Measurements from ENCODE around the gene PDGFA. TPM values are rescaled to one million over a fixed set of nuclear protein-coding genes. Genes with fewer than 3 reads are reported as not detected.

The PDGFA gene
- total RNA-seq, 4 donors from 2014 or later = 60.2 to 123 (median 104) TPM

- Histone ChIP-seq H3K27ac (peak overlapping the region; percentile 95 to 98 (median 96)), H3K4me3 (no peak overlapping the region), H3K9me3 (no peaks in the 10 kb centered on the region), H3K4me1 (peaks cover 32 to 59% (median 54%) of the 10 kb centered on the region in 4 donors), H3K27me3 (no peaks in the 10 kb centered on the region), H3K36me3 (peaks cover 0 to 13% (median 0%) of the 10 kb centered on the region in 4 donors)
- no peak for DNase-seq
- 70 to 75% methylated on average over 7 to 20 of the region's 20 CpGs for WGBS, 2 donors (ENCODE audit: low coverage in 1 of 2)
- in situ Hi-C loops (cut with MboI; ENCODE audit: low pct_ligation_motif_present in 1 of 4, low pct_unique_long_range_greater_than_20kb in 1 of 4, low sequenced_read_pairs in 3 of 4) (no loop called here), intact Hi-C loops (cut with DNase I; ENCODE audit: low total_unique reads) (loop anchor here (10.0 kb wide), 2 partner anchors 211 to 261 kb away; partner anchors contain the start of genes DNAAF5 and PRKAR1B)
- no peak for TF ChIP-seq POLR2AphosphoS5 (IDR thresholded peaks at IDR 0.05)
- TF ChIP-seq POLR2A (IDR thresholded peaks at IDR 0.05) = no peak
- peak in 1 of 5 experiments; percentile 21 for TF ChIP-seq CTCF (IDR thresholded peaks at IDR 0.05)
- TF ChIP-seq EP300 (IDR thresholded peaks at IDR 0.05; ENCODE audit: low read depth) = no peak
Observed at GRCh38 chr7:513521-514166, 6.0 kb downstream of the PDGFA start.

- intact Hi-C loops (cut with DNase I; ENCODE audit: low total_unique reads) = loop anchor here (10.0 kb wide), 2 partner anchors 212 to 262 kb away; partner anchors contain the start of genes DNAAF5 and PRKAR1B
- in situ Hi-C loops (cut with MboI; ENCODE audit: low pct_ligation_motif_present in 1 of 4, low pct_unique_long_range_greater_than_20kb in 1 of 4, low sequenced_read_pairs in 3 of 4) = no loop called here
- H3K27me3 ChIP-seq = no peaks in the 10 kb centered on the region
- no peak overlapping the region for H3K4me3 ChIP-seq
- TF ChIP-seq POLR2AphosphoS5 (IDR thresholded peaks at IDR 0.05) (peak in 1 of 3 donors; percentile 52), EP300 (IDR thresholded peaks at IDR 0.05; ENCODE audit: low read depth) (no peak)
- peak; percentile 84 for DNase-seq
- 64% methylated on average over 21 of the region's 32 CpGs; no CpG with 5 or more reads in 1 of the 2 donors for WGBS, 2 donors (ENCODE audit: low coverage in 1 of 2)
- peak overlapping the region; percentile 50 to 97 (median 82) for H3K27ac ChIP-seq
- peaks cover 0 to 13% (median 0%) of the 10 kb centered on the region in 4 donors for H3K36me3 ChIP-seq
- H3K9me3 ChIP-seq = no peaks in the 10 kb centered on the region
- peaks cover 32 to 53% (median 51%) of the 10 kb centered on the region in 4 donors for H3K4me1 ChIP-seq
Observed at GRCh38 chr7:512541-513311, 6.9 kb downstream of the PDGFA start.

GRCh38 chr7:512146-512510 is 7.5 kb downstream of the PDGFA start:
- no peak for TF ChIP-seq POLR2A (IDR thresholded peaks at IDR 0.05)
- TF ChIP-seq POLR2AphosphoS5 (IDR thresholded peaks at IDR 0.05) = no peak
- TF ChIP-seq CTCF (IDR thresholded peaks at IDR 0.05) = no peak
- TF ChIP-seq EP300 (IDR thresholded peaks at IDR 0.05; ENCODE audit: low read depth) = no peak
- H3K9me3 ChIP-seq = no peaks in the 10 kb centered on the region
- WGBS, 2 donors (ENCODE audit: low coverage in 1 of 2) = 88% methylated on average over 4 of the region's 19 CpGs; no CpG with 5 or more reads in 1 of the 2 donors
- no peak overlapping the region for H3K4me3 ChIP-seq
- no peak for DNase-seq
- H3K4me1 ChIP-seq = peaks cover 32 to 53% (median 51%) of the 10 kb centered on the region in 4 donors
- H3K36me3 ChIP-seq = peaks cover 0 to 13% (median 0%) of the 10 kb centered on the region in 4 donors
- in situ Hi-C loops (cut with MboI; ENCODE audit: low pct_ligation_motif_present in 1 of 4, low pct_unique_long_range_greater_than_20kb in 1 of 4, low sequenced_read_pairs in 3 of 4) (no loop called here), intact Hi-C loops (cut with DNase I; ENCODE audit: low total_unique reads) (loop anchor here (10.0 kb wide), 2 partner anchors 213 to 263 kb away; partner anchors contain the start of genes DNAAF5 and PRKAR1B)
- no peaks in the 10 kb centered on the region for H3K27me3 ChIP-seq
- peak overlapping the region in 3 of 4 donors; percentile 50 to 97 (median 69) for H3K27ac ChIP-seq

GRCh38 chr7:511476-512145 is 8.0 kb downstream of the PDGFA start:
- H3K4me1 ChIP-seq = peaks cover 31 to 51% (median 50%) of the 10 kb centered on the region in 4 donors
- H3K27me3 ChIP-seq = no peaks in the 10 kb centered on the region
- TF ChIP-seq EP300 (IDR thresholded peaks at IDR 0.05; ENCODE audit: low read depth) (no peak), POLR2AphosphoS5 (IDR thresholded peaks at IDR 0.05) (no peak), POLR2A (IDR thresholded peaks at IDR 0.05) (no peak), CTCF (IDR thresholded peaks at IDR 0.05) (no peak)
- in situ Hi-C loops (cut with MboI; ENCODE audit: low pct_ligation_motif_present in 1 of 4, low pct_unique_long_range_greater_than_20kb in 1 of 4, low sequenced_read_pairs in 3 of 4) (no loop called here), intact Hi-C loops (cut with DNase I; ENCODE audit: low total_unique reads) (loop anchor here (10.0 kb wide), 2 partner anchors 213 to 263 kb away; partner anchors contain the start of genes DNAAF5 and PRKAR1B)
- no peak for DNase-seq
- H3K4me3 ChIP-seq = no peak overlapping the region
- H3K36me3 ChIP-seq = peaks cover 0 to 13% (median 0%) of the 10 kb centered on the region in 4 donors
- peak overlapping the region in 2 of 4 donors; percentile 50 to 97 for H3K27ac ChIP-seq
- H3K9me3 ChIP-seq = no peaks in the 10 kb centered on the region
- 87% methylated on average over 24 of the region's 25 CpGs; no CpG with 5 or more reads in 1 of the 2 donors for WGBS, 2 donors (ENCODE audit: low coverage in 1 of 2)
